CD4-positive, alpha-beta T cell (primary cell): ENCODE results near the gene ADGRA1. TPM values are rescaled to one million over a fixed set of nuclear protein-coding genes. Genes with fewer than 3 reads are reported as not detected.

Experiments
- ATAC-seq: fragments of 200-7000 bp; cut with Tn5 transposase; one replicate; pipeline ENCODE4 v1.10.0; 2022; ENCODE audit warnings: mild to moderate bottlenecking; ENCODE audit not compliant: poor library complexity
- CTCF ChIA-PET: fragments of 350-600 bp; sonication (Branson Sonifier 250); formaldehyde crosslinking; loops from one replicate; lab custom pipeline; 2021; ENCODE audit warnings: antibody characterized with exemption, inconsistent platforms; lab: Charles Lee
- POLR2A ChIA-PET: fragments of 350-600 bp; sonication (Branson Sonifier 250); formaldehyde crosslinking; loops from one replicate; lab custom pipeline; 2021; ENCODE audit warnings: antibody characterized with exemption, inconsistent platforms; lab: Charles Lee
- DNase-seq, 14 experiments: peaks; one replicate each; pipeline ENCODE4 v3.0.0-alpha.2; 2013 to 2020; ENCODE audit warnings: mixed read lengths in 2 of 14
- H3K27ac ChIP-seq, 2 donors: one replicate each; pipeline versions ENCODE4 v1.5.1 to v1.7.0; 2013; ENCODE audit warnings: low read length in 2 of 2, low read depth in 1 of 2, mild to moderate bottlenecking in 1 of 2
- H3K27me3 ChIP-seq, 2 experiments: 1 replicate in 1 of 2; 2 replicates in 1 of 2; pipeline versions ENCODE4 v1.6.1 to v1.7.0; 2013; ENCODE audit warnings: low read length in 2 of 2, control low read depth in 1 of 2, mild to moderate bottlenecking in 1 of 2, moderate library complexity in 1 of 2; ENCODE audit not compliant: insufficient read depth in 2 of 2, control insufficient read depth in 1 of 2
- H3K36me3 ChIP-seq: one replicate; pipeline ENCODE4 v1.6.1; 2013; ENCODE audit warnings: low read length, control low read depth; ENCODE audit not compliant: insufficient read depth
- H3K4me1 ChIP-seq: one replicate; pipeline ENCODE4 v1.6.1; 2013; ENCODE audit warnings: low read length, control low read depth; ENCODE audit not compliant: insufficient read depth
- H3K4me3 ChIP-seq: one replicate; pipeline ENCODE4 v1.5.1; 2013; ENCODE audit warnings: mild to moderate bottlenecking, low read length, moderate library complexity
- H3K9me3 ChIP-seq, 2 experiments: 1 replicate in 1 of 2; 2 replicates in 1 of 2; pipeline versions ENCODE4 v1.6.1 to v1.7.0; 2013; ENCODE audit warnings: low read length in 2 of 2, mild to moderate bottlenecking in 2 of 2, control low read depth in 1 of 2, moderate library complexity in 1 of 2; ENCODE audit not compliant: control insufficient read depth in 1 of 2, insufficient read depth in 1 of 2
- H3K27ac Mint-ChIP-seq: one replicate; pipeline ENCODE4 v1.8.0; 2020; ENCODE audit warnings: mixed read lengths
- H3K27me3 Mint-ChIP-seq: one replicate; pipeline ENCODE4 v1.8.0; 2021; ENCODE audit warnings: mixed read lengths
- H3K36me3 Mint-ChIP-seq: one replicate; pipeline ENCODE4 v1.8.0; 2021; ENCODE audit warnings: low read depth, mixed read lengths
- H3K4me1 Mint-ChIP-seq: one replicate; pipeline ENCODE4 v1.8.0; 2021; ENCODE audit warnings: low read depth, mixed read lengths
- H3K4me3 Mint-ChIP-seq: one replicate; pipeline ENCODE4 v1.8.0; 2020; ENCODE audit warnings: mild to moderate bottlenecking, mixed read lengths
- H3K9me3 Mint-ChIP-seq: one replicate; pipeline ENCODE4 v1.8.0; 2020; ENCODE audit warnings: mixed read lengths
- CTCF ChIP-seq: fragments of 200-600 bp; IDR thresholded peaks from one replicate; pipeline ENCODE4 v1.8.0; 2022; ENCODE audit warnings: antibody characterized with exemption, mild to moderate bottlenecking
- intact Hi-C, 2 experiments: fragments of 100-400 bp; cut with DNase I in 1 of 2; cut with micrococcal nuclease in 1 of 2; formaldehyde crosslinking; loops; one replicate each; pipeline versions ENCODE4 v1.15.1 to v1.9.0; 2023 to 2025; cut with DNase I, micrococcal nuclease
- total RNA-seq, 174 experiments: library from RNA in 2 of 174; stranded (reverse) in 2 of 174; gene quantifications; one replicate each; pipeline ENCODE4 v1.2.3 and lab custom pipeline; 2021 to 2026

ADGRA1 gene
- total RNA-seq, 2 experiments from 2014 or later = not detected

DNA sequence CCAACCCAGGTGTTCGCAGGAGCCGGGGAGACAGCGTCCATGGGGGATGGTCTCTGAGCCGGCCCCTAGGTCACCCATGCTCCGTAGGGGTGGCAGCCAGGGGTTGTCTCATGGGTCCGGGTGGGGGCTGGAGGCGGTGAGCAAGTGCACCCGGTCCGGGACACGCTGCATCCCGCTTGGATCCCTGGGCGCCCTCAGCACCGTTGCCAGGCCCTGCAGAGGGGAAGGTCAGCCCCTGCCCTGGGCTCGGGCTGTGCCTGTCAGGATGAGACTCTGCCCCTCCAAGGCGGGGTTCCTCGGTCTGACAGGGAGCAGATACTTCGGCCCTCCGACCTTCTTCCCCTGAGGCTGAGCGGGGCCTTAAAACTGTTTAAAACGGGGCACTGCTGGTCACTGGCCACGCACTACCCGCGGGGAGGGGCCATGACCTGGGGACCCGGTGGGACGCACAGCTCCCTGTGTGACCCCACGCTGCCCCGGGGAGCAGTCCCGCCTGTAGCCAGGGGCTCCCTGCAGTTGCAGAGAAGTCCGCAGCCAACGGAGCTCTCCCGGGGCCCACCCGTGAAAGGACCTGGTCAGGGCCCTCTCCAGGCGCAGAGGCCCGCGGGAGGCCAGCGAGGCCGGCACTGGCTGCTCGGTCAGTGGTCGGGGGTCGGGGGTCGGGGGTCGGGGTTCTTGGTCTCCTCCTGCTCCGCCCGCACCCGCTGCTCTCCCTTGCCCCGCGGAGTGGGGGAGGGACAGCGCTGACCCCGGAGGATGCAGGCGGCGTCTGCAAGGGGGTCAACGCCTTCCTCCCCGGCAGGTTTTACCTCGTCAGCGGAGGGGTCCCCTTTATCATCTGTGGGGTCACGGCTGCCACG lies 38.9 kb downstream of the ADGRA1 start:
- H3K9me3 ChIP-seq = peaks cover 0 to 46% of the 10 kb centered on the region in 2 experiments
- ChIA-PET POLR2A (no interaction called here), CTCF (no interaction called here)
- Mint-ChIP-seq H3K4me1 (no peaks in the 10 kb centered on the region), H3K4me3 (no peak overlapping the region), H3K36me3 (no peaks in the 10 kb centered on the region), H3K9me3 (no peaks in the 10 kb centered on the region), H3K27ac (no peak overlapping the region), H3K27me3 (peaks cover 21% of the 10 kb centered on the region)
- no peak overlapping the region for H3K4me3 ChIP-seq
- no peak overlapping the region for H3K27ac ChIP-seq
- DNase-seq (peak in 1 of 14 experiments; percentile 4), ATAC-seq (no peak)
- no peak for TF ChIP-seq CTCF
- intact Hi-C loops = no loop called here
- peaks cover 3% of the 10 kb centered on the region for H3K4me1 ChIP-seq
- H3K36me3 ChIP-seq = no peaks in the 10 kb centered on the region
- H3K27me3 ChIP-seq = peaks cover 6 to 9% of the 10 kb centered on the region in 2 experiments

DNA sequence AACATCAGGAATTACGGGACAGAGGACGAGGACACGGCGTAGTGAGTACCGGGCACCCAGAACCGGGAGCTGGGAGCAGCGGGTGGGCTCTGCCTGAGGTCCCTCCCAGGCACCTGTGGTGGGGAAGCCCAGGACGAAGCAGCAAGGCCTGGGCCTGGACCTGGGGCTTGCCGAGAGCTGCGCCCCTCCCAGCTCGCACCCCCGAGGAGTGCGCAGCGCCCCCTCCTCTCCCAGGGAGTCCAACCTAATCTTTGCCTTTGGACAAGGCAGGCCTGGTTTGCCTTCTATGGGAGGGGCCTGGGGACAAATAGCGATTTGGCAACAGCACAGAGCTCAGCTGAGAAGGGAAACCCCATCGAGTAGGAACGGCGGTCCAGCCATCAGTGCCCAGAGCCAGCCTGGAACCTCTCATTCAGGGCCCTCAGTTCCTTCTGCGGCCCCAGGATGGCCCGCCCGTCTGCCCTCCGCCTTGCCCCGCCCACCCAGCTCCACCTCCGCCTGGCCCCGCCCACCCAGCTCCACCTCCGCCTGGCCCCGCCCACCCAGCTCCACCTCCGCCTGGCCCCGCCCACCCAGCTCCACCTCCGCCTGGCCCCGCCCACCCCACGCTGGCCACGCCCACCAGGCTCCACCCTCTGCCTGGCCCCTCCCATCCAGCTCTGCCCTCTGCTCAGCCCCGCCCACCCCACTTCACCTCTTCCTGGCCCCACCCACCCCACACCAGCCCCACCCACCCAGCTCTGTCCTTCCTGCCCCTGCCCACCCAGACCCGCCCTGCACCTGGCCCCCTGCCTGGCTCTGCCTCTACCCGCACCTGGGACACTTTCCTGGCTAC lies 39.8 kb downstream of the ADGRA1 start:
- peaks cover 6 to 9% of the 10 kb centered on the region in 2 experiments for H3K27me3 ChIP-seq
- no peaks in the 10 kb centered on the region for H3K9me3 Mint-ChIP-seq
- H3K27ac Mint-ChIP-seq = no peak overlapping the region
- peaks cover 3% of the 10 kb centered on the region for H3K4me1 ChIP-seq
- H3K36me3 ChIP-seq = no peaks in the 10 kb centered on the region
- intact Hi-C loops = no loop called here
- no peak overlapping the region for H3K4me3 ChIP-seq
- no peaks in the 10 kb centered on the region for H3K4me1 Mint-ChIP-seq
- H3K27ac ChIP-seq = no peak overlapping the region
- H3K36me3 Mint-ChIP-seq = no peaks in the 10 kb centered on the region
- TF ChIP-seq CTCF = no peak
- POLR2A ChIA-PET = no interaction called here
- CTCF ChIA-PET = no interaction called here
- ATAC-seq (peak; percentile 62), DNase-seq (peak in 6 of 14 experiments; percentile 18 to 60 (median 27))
- peaks cover 21% of the 10 kb centered on the region for H3K27me3 Mint-ChIP-seq
- no peak overlapping the region for H3K4me3 Mint-ChIP-seq
- H3K9me3 ChIP-seq = peaks cover 0 to 42% of the 10 kb centered on the region in 2 experiments

- Mint-ChIP-seq H3K4me3 (no peak overlapping the region), H3K27me3 (peaks cover 14% of the 10 kb centered on the region), H3K9me3 (no peaks in the 10 kb centered on the region), H3K27ac (no peak overlapping the region), H3K4me1 (no peaks in the 10 kb centered on the region), H3K36me3 (no peaks in the 10 kb centered on the region)
- CTCF ChIA-PET = no interaction called here
- H3K4me1 ChIP-seq = no peaks in the 10 kb centered on the region
- TF ChIP-seq CTCF = no peak
- no peak for ATAC-seq
- POLR2A ChIA-PET = no interaction called here
- no peak overlapping the region for H3K4me3 ChIP-seq
- peak in 3 of 14 experiments; percentile 5 to 28 (median 18) for DNase-seq
- intact Hi-C loops = no loop called here
- H3K9me3 ChIP-seq = peaks cover 0 to 40% of the 10 kb centered on the region in 2 experiments
- H3K27ac ChIP-seq = no peak overlapping the region
- no peaks in the 10 kb centered on the region for H3K36me3 ChIP-seq
- peaks cover 5 to 9% of the 10 kb centered on the region in 2 experiments for H3K27me3 ChIP-seq
Observed at GRCh38 chr10:133128126-133129070, 40.7 kb downstream of the ADGRA1 start.
